Activated T-cell treated with anti-CD3 and anti-CD28 coated beads, Interleukin-2, amount 50 U/mL, for 24 hours (primary cell): ENCODE results near the gene GABRR2.

ENCODE experiments used
- DNase-seq: peaks from one replicate; pipeline ENCODE4 v3.0.0-alpha.2; 2020
- H3K27ac Mint-ChIP-seq: 2 replicates; pipeline ENCODE4 v1.8.0; 2020; ENCODE audit warnings: mild to moderate bottlenecking, mixed read lengths
- H3K27me3 Mint-ChIP-seq: 2 replicates; pipeline ENCODE4 v1.8.0; 2020; ENCODE audit warnings: mixed read lengths
- H3K36me3 Mint-ChIP-seq: 2 replicates; pipeline ENCODE4 v1.8.0; 2020; ENCODE audit warnings: low read depth, mixed read lengths
- H3K4me1 Mint-ChIP-seq: 2 replicates; pipeline ENCODE4 v1.8.0; 2020; ENCODE audit warnings: low read depth, mixed read lengths
- H3K4me3 Mint-ChIP-seq: 2 replicates; pipeline ENCODE4 v1.8.0; 2020; ENCODE audit warnings: mild to moderate bottlenecking, moderate library complexity, mixed read lengths
- H3K9me3 Mint-ChIP-seq: 2 replicates; pipeline ENCODE4 v1.8.0; 2020; ENCODE audit warnings: mixed read lengths

Gene GABRR2

GRCh38 chr6:89315249-89315885, at the start of gene GABRR2:
Gene GABRR2 (minus strand): TSS chr6:89315299. CDS start chr6:89315165, 134 bp downstream.
- Mint-ChIP-seq H3K9me3 (no peaks in the 10 kb centered on the region), H3K4me3 (no peak within 1 kb of the TSS), H3K36me3 (peaks cover 11% of the 10 kb centered on the region), H3K4me1 (no peaks in the 10 kb centered on the region), H3K27ac (no peak within 1 kb of the TSS), H3K27me3 (no peaks in the 10 kb centered on the region)
- DNase-seq = no peak

- H3K4me3 Mint-ChIP-seq = no peak overlapping the region
Observed at GRCh38 chr6:89364586-89364985, 49.5 kb upstream of the GABRR2 start.

GRCh38 chr6:89361171-89361570, 46.1 kb upstream of the GABRR2 start:
- peak overlapping the region; percentile 58 for H3K27ac Mint-ChIP-seq
- DNase-seq = no peak
- H3K9me3 Mint-ChIP-seq = no peaks in the 10 kb centered on the region
- H3K4me1 Mint-ChIP-seq = peaks cover 51% of the 10 kb centered on the region
- no peaks in the 10 kb centered on the region for H3K36me3 Mint-ChIP-seq
- no peak overlapping the region for H3K4me3 Mint-ChIP-seq
- H3K27me3 Mint-ChIP-seq = no peaks in the 10 kb centered on the region

More at GRCh38 chr6:89364586-89364985, 49.5 kb upstream of the GABRR2 start:
- Mint-ChIP-seq H3K36me3 (no peaks in the 10 kb centered on the region), H3K27ac (no peak overlapping the region), H3K9me3 (no peaks in the 10 kb centered on the region), H3K27me3 (no peaks in the 10 kb centered on the region), H3K4me1 (peaks cover 30% of the 10 kb centered on the region)
- DNase-seq = no peak

- Mint-ChIP-seq H3K4me3 (peak overlapping the region; percentile 0), H3K27ac (peak overlapping the region; percentile 58)
- no peak for DNase-seq
Observed at GRCh38 chr6:89360415-89360999, 45.4 kb upstream of the GABRR2 start.

GRCh38 chr6:89359561-89359960, 44.5 kb upstream of the GABRR2 start:
- no peaks in the 10 kb centered on the region for H3K9me3 Mint-ChIP-seq
- H3K27ac Mint-ChIP-seq = no peak overlapping the region
- no peaks in the 10 kb centered on the region for H3K27me3 Mint-ChIP-seq
- H3K4me3 Mint-ChIP-seq = no peak overlapping the region
- H3K4me1 Mint-ChIP-seq = peaks cover 56% of the 10 kb centered on the region
- no peak for DNase-seq
- no peaks in the 10 kb centered on the region for H3K36me3 Mint-ChIP-seq

More at GRCh38 chr6:89360415-89360999, 45.4 kb upstream of the GABRR2 start:
- peaks cover 57% of the 10 kb centered on the region for H3K4me1 Mint-ChIP-seq
- H3K36me3 Mint-ChIP-seq = no peaks in the 10 kb centered on the region
- H3K27me3 Mint-ChIP-seq = no peaks in the 10 kb centered on the region
- H3K9me3 Mint-ChIP-seq = no peaks in the 10 kb centered on the region

GRCh38 chr6:89357390-89357789, 42.3 kb upstream of the GABRR2 start:
- H3K27ac Mint-ChIP-seq = peak overlapping the region; percentile 82
- H3K4me3 Mint-ChIP-seq = peak overlapping the region; percentile 76
- peaks cover 62% of the 10 kb centered on the region for H3K4me1 Mint-ChIP-seq
- no peaks in the 10 kb centered on the region for H3K36me3 Mint-ChIP-seq
- no peaks in the 10 kb centered on the region for H3K27me3 Mint-ChIP-seq
- no peak for DNase-seq
- H3K9me3 Mint-ChIP-seq = no peaks in the 10 kb centered on the region

- H3K9me3 Mint-ChIP-seq = no peaks in the 10 kb centered on the region
- no peak for DNase-seq
- peaks cover 65% of the 10 kb centered on the region for H3K4me1 Mint-ChIP-seq
- H3K4me3 Mint-ChIP-seq = peak overlapping the region; percentile 76
- H3K27ac Mint-ChIP-seq = peak overlapping the region; percentile 47
- H3K36me3 Mint-ChIP-seq = peaks cover 4% of the 10 kb centered on the region
- no peaks in the 10 kb centered on the region for H3K27me3 Mint-ChIP-seq
Observed at GRCh38 chr6:89356642-89357170, 41.6 kb upstream of the GABRR2 start.

GRCh38 chr6:89355511-89356194, 40.6 kb upstream of the GABRR2 start:
- Mint-ChIP-seq H3K4me3 (no peak overlapping the region), H3K9me3 (no peaks in the 10 kb centered on the region), H3K36me3 (peaks cover 5% of the 10 kb centered on the region), H3K4me1 (peaks cover 67% of the 10 kb centered on the region), H3K27ac (no peak overlapping the region), H3K27me3 (no peaks in the 10 kb centered on the region)
- no peak for DNase-seq

GRCh38 chr6:89353702-89354392, 38.7 kb upstream of the GABRR2 start:
- Mint-ChIP-seq H3K27me3 (no peaks in the 10 kb centered on the region), H3K9me3 (no peaks in the 10 kb centered on the region), H3K4me3 (peak overlapping the region; percentile 91), H3K36me3 (peaks cover 5% of the 10 kb centered on the region), H3K4me1 (peaks cover 75% of the 10 kb centered on the region), H3K27ac (peak overlapping the region; percentile 88)
- no peak for DNase-seq

- no peak for DNase-seq
- H3K27ac Mint-ChIP-seq = peak overlapping the region; percentile 88
- peaks cover 5% of the 10 kb centered on the region for H3K36me3 Mint-ChIP-seq
- H3K27me3 Mint-ChIP-seq = no peaks in the 10 kb centered on the region
- no peaks in the 10 kb centered on the region for H3K9me3 Mint-ChIP-seq
- peak overlapping the region; percentile 91 for H3K4me3 Mint-ChIP-seq
- peaks cover 81% of the 10 kb centered on the region for H3K4me1 Mint-ChIP-seq
Observed at GRCh38 chr6:89353118-89353556, 38.0 kb upstream of the GABRR2 start.

- Mint-ChIP-seq H3K9me3 (no peaks in the 10 kb centered on the region), H3K4me3 (peak within 1 kb of the TSS; percentile 91), H3K27me3 (no peaks in the 10 kb centered on the region), H3K36me3 (peaks cover 5% of the 10 kb centered on the region), H3K27ac (peak within 1 kb of the TSS; percentile 93), H3K4me1 (peaks cover 80% of the 10 kb centered on the region)
- DNase-seq = peak; percentile 85
Observed at GRCh38 chr6:89352278-89353117, 37.4 kb upstream of the GABRR2 start, which contains the start of gene UBE2J1. Gene UBE2J1 (minus strand): TSS chr6:89352722. CDS start chr6:89352569, 153 bp downstream.

- peak overlapping the region; percentile 91 for H3K4me3 Mint-ChIP-seq
- no peaks in the 10 kb centered on the region for H3K9me3 Mint-ChIP-seq
- no peak for DNase-seq
- H3K27ac Mint-ChIP-seq = peak overlapping the region; percentile 93
- H3K36me3 Mint-ChIP-seq = peaks cover 5% of the 10 kb centered on the region
- H3K4me1 Mint-ChIP-seq = peaks cover 75% of the 10 kb centered on the region
- H3K27me3 Mint-ChIP-seq = no peaks in the 10 kb centered on the region
Observed at GRCh38 chr6:89351671-89352277, 36.7 kb upstream of the GABRR2 start.

GRCh38 chr6:89350281-89350966, 35.3 kb upstream of the GABRR2 start:
- Mint-ChIP-seq H3K36me3 (peaks cover 5% of the 10 kb centered on the region), H3K4me1 (peaks cover 67% of the 10 kb centered on the region), H3K27ac (peak overlapping the region; percentile 93), H3K27me3 (no peaks in the 10 kb centered on the region), H3K9me3 (no peaks in the 10 kb centered on the region), H3K4me3 (peak overlapping the region; percentile 91)
- DNase-seq = no peak
